Endodermal cell (in vitro differentiated cells): ENCODE data around the gene SUGCT. TPM values are rescaled to one million over a fixed set of nuclear protein-coding genes. Genes with fewer than 3 reads are reported as not detected.
A peak's percentile ranks its signal among the peaks of the same experiment; 100 is the strongest.

Experiments used
- DNase-seq: peaks from one replicate; pipeline ENCODE4 v3.0.0-alpha.2; 2017
- H3K27ac ChIP-seq: 2 replicates; pipeline ENCODE4 v1.5.1; 2013; ENCODE audit warnings: mild to moderate bottlenecking, low read depth, low read length, moderate library complexity
- H3K27me3 ChIP-seq: 2 replicates; pipeline ENCODE4 v1.6.1; 2013; ENCODE audit warnings: mild to moderate bottlenecking, low read length, moderate library complexity; ENCODE audit not compliant: insufficient read depth, control insufficient read depth, poor library complexity, severe bottlenecking
- H3K36me3 ChIP-seq: 2 replicates; pipeline ENCODE4 v1.7.0; 2013; ENCODE audit warnings: mild to moderate bottlenecking, low read length, moderate library complexity; ENCODE audit not compliant: control insufficient read depth, insufficient read depth
- H3K4me1 ChIP-seq: one replicate; pipeline ENCODE4 v1.7.0; 2013; ENCODE audit warnings: low read length; ENCODE audit not compliant: control insufficient read depth, insufficient read depth
- H3K4me3 ChIP-seq: 2 replicates; pipeline ENCODE4 v1.5.1; 2013; ENCODE audit warnings: mild to moderate bottlenecking, low read length, moderate library complexity
- H3K9ac ChIP-seq: 2 replicates; pipeline ENCODE4 v1.6.1; 2013; ENCODE audit warnings: mild to moderate bottlenecking, low read length, moderate library complexity; ENCODE audit not compliant: poor library complexity, severe bottlenecking; ENCODE audit errors: extremely low read depth
- H3K9me3 ChIP-seq: 2 replicates; pipeline ENCODE4 v1.6.1; 2013; ENCODE audit warnings: mild to moderate bottlenecking, low read length, moderate library complexity; ENCODE audit not compliant: control insufficient read depth
- H3K27ac Mint-ChIP-seq: 2 replicates; pipeline ENCODE4 v1.8.0; 2020; ENCODE audit warnings: mixed read lengths
- H3K27me3 Mint-ChIP-seq: 2 replicates; pipeline ENCODE4 v1.8.0; 2021; ENCODE audit warnings: mild to moderate bottlenecking, mixed read lengths; ENCODE audit not compliant: insufficient read depth
- H3K36me3 Mint-ChIP-seq: 2 replicates; pipeline ENCODE4 v1.8.0; 2020; ENCODE audit warnings: low read depth, mixed read lengths
- H3K4me1 Mint-ChIP-seq: 2 replicates; pipeline ENCODE4 v1.8.0; 2020; ENCODE audit warnings: mixed read lengths
- H3K4me3 Mint-ChIP-seq: 2 replicates; pipeline ENCODE4 v1.8.0; 2020; ENCODE audit warnings: mild to moderate bottlenecking, moderate library complexity, mixed read lengths
- H3K9me3 Mint-ChIP-seq: 2 replicates; pipeline ENCODE4 v1.8.0; 2020; ENCODE audit warnings: mild to moderate bottlenecking, mixed read lengths
- CTCF ChIP-seq: fragments of 200-600 bp; sonication (generic); conservative IDR thresholded peaks from 2 replicates; pipeline ENCODE4 v1.5.0; 2021; ENCODE audit warnings: antibody characterized with exemption, mild to moderate bottlenecking
- WGBS, 2 experiments: methylation state at CpG; one replicate each; pipeline versions ENCODE4 v1.1.5 to v1.1.7; 2013; ENCODE audit warnings: missing lambda C conversion rate in 2 of 2, mixed read lengths in 1 of 2; ENCODE audit not compliant: insufficient coverage in 1 of 2, insufficient read length in 1 of 2; 5-methylcytosine and 5-hydroxymethylcytosine counted together
- total RNA-seq, 2 donors: library from RNA; stranded (reverse); fragmentation: NEBNext Ultra II Directional in 1 of 2; extraction: Animal tissue kit (Norgen Biotek cat#: 25700) in 1 of 2; gene quantifications; 2 replicates in 1 of 2; 3 replicates in 1 of 2; pipeline ENCODE4 v1.2.1, GENCODE V29; 2021

The SUGCT gene
- total RNA-seq, 2 donors from 2014 or later: 3.6 to 3.9 TPM

GRCh38 chr7:40489844-40490602 is 355.2 kb downstream of the SUGCT start:
- H3K27me3 ChIP-seq: no peaks in the 10 kb centered on the region
- H3K4me1 ChIP-seq: no peaks in the 10 kb centered on the region
- H3K36me3 Mint-ChIP-seq: no peaks in the 10 kb centered on the region
- no peak overlapping the region for H3K27ac Mint-ChIP-seq
- H3K27ac ChIP-seq: no peak overlapping the region
- no peaks in the 10 kb centered on the region for H3K36me3 ChIP-seq
- WGBS, 2 experiments: 79% methylated on average over 2 of the region's 2 CpGs; no CpG with 5 or more reads in 1 of the 2 experiments
- no peak for DNase-seq
- H3K4me3 ChIP-seq: no peak overlapping the region
- no peaks in the 10 kb centered on the region for H3K27me3 Mint-ChIP-seq
- no peaks in the 10 kb centered on the region for H3K9me3 Mint-ChIP-seq
- H3K9ac ChIP-seq: no peak overlapping the region
- H3K9me3 ChIP-seq: no peaks in the 10 kb centered on the region
- H3K4me3 Mint-ChIP-seq: no peak overlapping the region
- no peaks in the 10 kb centered on the region for H3K4me1 Mint-ChIP-seq
- TF ChIP-seq CTCF: peak; percentile 35

GRCh38 chr7:40490603-40490924 is 355.8 kb downstream of the SUGCT start:
- H3K36me3 ChIP-seq: no peaks in the 10 kb centered on the region
- no peak overlapping the region for H3K27ac ChIP-seq
- Mint-ChIP-seq H3K4me3 (no peak overlapping the region), H3K27ac (no peak overlapping the region), H3K36me3 (no peaks in the 10 kb centered on the region), H3K4me1 (no peaks in the 10 kb centered on the region), H3K27me3 (no peaks in the 10 kb centered on the region), H3K9me3 (no peaks in the 10 kb centered on the region)
- H3K27me3 ChIP-seq: no peaks in the 10 kb centered on the region
- TF ChIP-seq CTCF: no peak
- no peak overlapping the region for H3K9ac ChIP-seq
- no peaks in the 10 kb centered on the region for H3K4me1 ChIP-seq
- no peak overlapping the region for H3K4me3 ChIP-seq
- no peaks in the 10 kb centered on the region for H3K9me3 ChIP-seq
- no peak for DNase-seq

GRCh38 chr7:40492946-40493345 is 358.1 kb downstream of the SUGCT start:
- WGBS, 2 experiments: 94 to 100% methylated on average over 3 to 4 of the region's 4 CpGs
- no peaks in the 10 kb centered on the region for H3K9me3 Mint-ChIP-seq
- no peak overlapping the region for H3K4me3 Mint-ChIP-seq

More at GRCh38 chr7:40492946-40493345, 358.1 kb downstream of the SUGCT start:
- no peak for TF ChIP-seq CTCF
- Histone ChIP-seq H3K36me3 (no peaks in the 10 kb centered on the region), H3K4me1 (no peaks in the 10 kb centered on the region), H3K27ac (no peak overlapping the region), H3K27me3 (no peaks in the 10 kb centered on the region), H3K9me3 (no peaks in the 10 kb centered on the region), H3K9ac (no peak overlapping the region), H3K4me3 (no peak overlapping the region)
- no peak for DNase-seq
- Mint-ChIP-seq H3K4me1 (no peaks in the 10 kb centered on the region), H3K27ac (no peak overlapping the region), H3K27me3 (no peaks in the 10 kb centered on the region), H3K36me3 (no peaks in the 10 kb centered on the region)
